Spleen (tissue), 11 donors: ENCODE results near the gene MARCHF9. TPM values are rescaled to one million over a fixed set of nuclear protein-coding genes. Genes with fewer than 3 reads are reported as not detected.

Experiments used
- DNase-seq: peaks from one replicate; pipeline ENCODE4 v3.0.0-alpha.2; 2020
- H3K27ac ChIP-seq, 8 donors: fragments of 200-600 bp; sonication (generic) in 7 of 8; 1 replicate in 4 of 8; 2 replicates in 4 of 8; pipeline versions ENCODE4 v1.5.0 to v1.8.0; 2016 to 2021; ENCODE audit warnings: inconsistent platforms in 4 of 8, mild to moderate bottlenecking in 4 of 8, moderate library complexity in 1 of 8
- H3K27me3 ChIP-seq, 7 donors: fragments of 200-600 bp; sonication (generic) in 6 of 7; replicated peaks in 1 of 7; 1 replicate in 4 of 7; 2 replicates in 3 of 7; pipeline versions ENCODE4 v1.5.0 to v1.8.0; 2016 to 2021; ENCODE audit warnings: inconsistent platforms in 3 of 7, mild to moderate bottlenecking in 1 of 7
- H3K36me3 ChIP-seq, 6 donors: fragments of 200-600 bp; sonication (generic) in 5 of 6; 1 replicate in 4 of 6; 2 replicates in 2 of 6; pipeline versions ENCODE4 v1.5.0 to v1.8.0; 2016 to 2021; ENCODE audit warnings: inconsistent platforms in 2 of 6
- H3K4me1 ChIP-seq, 6 donors: fragments of 200-600 bp; sonication (generic) in 5 of 6; 1 replicate in 3 of 6; 2 replicates in 3 of 6; pipeline versions ENCODE4 v1.5.0 to v1.8.0; 2016 to 2021; ENCODE audit warnings: inconsistent platforms in 3 of 6
- H3K4me3 ChIP-seq, 8 donors: fragments of 200-600 bp; sonication (generic) in 7 of 8; 1 replicate in 4 of 8; 2 replicates in 4 of 8; pipeline versions ENCODE4 v1.5.0 to v1.8.0; 2016 to 2021; ENCODE audit warnings: inconsistent platforms in 4 of 8, mild to moderate bottlenecking in 4 of 8, moderate library complexity in 2 of 8
- H3K9me3 ChIP-seq, 8 donors: fragments of 200-600 bp; sonication (generic) in 7 of 8; 1 replicate in 4 of 8; 2 replicates in 4 of 8; pipeline versions ENCODE4 v1.5.0 to v1.8.0; 2016 to 2021; ENCODE audit warnings: inconsistent platforms in 4 of 8
- CTCF ChIP-seq, 11 experiments: fragments of 200-600 bp in 7 of 11; fragments of 450-650 bp in 4 of 11; sonication (generic) in 4 of 11; IDR thresholded peaks in 8 of 11; conservative IDR thresholded peaks in 3 of 11; 1 replicate in 7 of 11; 2 replicates in 4 of 11; pipeline versions ENCODE4 v1.4.0 to v1.8.0; 2016 to 2021; ENCODE audit warnings: antibody characterized with exemption in 11 of 11, inconsistent platforms in 4 of 11, mild to moderate bottlenecking in 1 of 11
- POLR2A ChIP-seq, 3 donors: fragments of 450-650 bp; IDR thresholded peaks; one replicate each; pipeline ENCODE4 v1.5.1; 2017; ENCODE audit warnings: antibody characterized with exemption in 3 of 3, mild to moderate bottlenecking in 1 of 3
- POLR2AphosphoS5 ChIP-seq, 3 donors: sonication (generic); formaldehyde crosslinking; IDR thresholded peaks; one replicate each; pipeline ENCODE4 v1.5.1; 2017; ENCODE audit warnings: antibody characterized with exemption in 3 of 3
- WGBS, 5 donors: extraction: QIAGEN DNeasy Blood & Tissue Kit in 3 of 5; methylation state at CpG; one replicate each; pipeline versions ENCODE4 v1.1.5 to v1.1.7; 2013 to 2018; 5-methylcytosine and 5-hydroxymethylcytosine counted together
- intact Hi-C: fragments of 100-400 bp; cut with DNase I; formaldehyde crosslinking; loops from one replicate; pipeline ENCODE4 v1.15.0; 2023; ENCODE audit warnings: low total_unique reads
- polyA plus RNA-seq, 3 donors: library from polyadenylated mRNA; stranded (reverse); fragments of 200-250 nt; gene quantifications; one replicate each; pipeline ENCODE4 v1.2.1, GENCODE V29; 2013
- total RNA-seq, 7 donors: library from RNA; depleted of rRNA in 3 of 7; stranded (reverse); fragments of >200 nt in 3 of 7; fragmentation: NEBNext Ultra II Directional in 4 of 7; extraction: Animal tissue kit (Norgen Biotek cat#: 25700) in 4 of 7; gene quantifications; one replicate each; pipeline versions ENCODE4 v1.1.0 to v1.2.1, GENCODE V29; 2016 to 2021
- donor health status: healthy with polysubstance abuse.
- donor health status: DM: no; HTN: no; CAD: no; lungs with moderate emphysema.
- donor health status: DM: no; HTN: no; CAD: no.
- donor health status: Bipolar disorder and iron deficiency.
- donor health status: healthy.
- donor health status: DM: no; HTN: no; CAD: no.
- donor health status: DM: yes; HTN: yes; CAD: no.

Gene MARCHF9
- total and polyA plus RNA-seq, 10 donors, result 17.2 to 49.0 (median 27.1) TPM

DNA sequence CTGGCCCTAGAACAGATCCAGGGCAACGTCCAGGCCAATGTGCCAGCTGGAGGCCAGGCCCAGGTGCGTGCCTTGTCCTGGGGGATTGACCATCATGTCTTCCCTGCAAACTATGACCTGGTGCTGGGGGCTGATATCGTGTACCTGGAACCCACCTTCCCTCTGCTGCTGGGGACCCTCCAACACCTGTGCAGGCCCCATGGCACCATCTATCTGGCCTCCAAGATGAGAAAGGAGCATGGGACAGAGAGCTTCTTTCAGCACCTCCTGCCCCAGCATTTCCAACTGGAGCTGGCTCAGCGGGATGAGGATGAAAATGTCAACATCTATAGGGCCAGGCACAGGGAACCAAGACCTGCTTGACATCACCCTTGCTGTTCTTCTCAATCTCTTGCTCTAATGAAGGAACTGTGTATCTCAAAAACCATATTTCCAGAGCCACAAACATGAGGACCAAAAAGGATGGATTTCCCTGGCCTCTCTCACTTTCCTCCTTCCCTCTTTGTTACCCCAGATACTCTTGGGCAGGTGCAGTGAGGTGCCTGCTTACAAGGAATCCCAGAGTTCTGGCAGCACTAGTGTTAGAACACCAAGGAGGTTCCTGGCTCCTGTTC is 25.5 kb downstream of the MARCHF9 start:
- intact Hi-C loops, result no loop called here
- 83 to 94% (median 86%) methylated on average over 4 of the region's 4 CpGs for WGBS, 5 donors
- H3K36me3 ChIP-seq, result peaks cover 0 to 16% (median 4%) of the 10 kb centered on the region in 6 donors
- DNase-seq, result no peak
- H3K27ac ChIP-seq, result peak overlapping the region in 4 of 8 donors; percentile 33 to 86 (median 84)
- H3K9me3 ChIP-seq, result no peaks in the 10 kb centered on the region
- no peak overlapping the region for H3K4me3 ChIP-seq
- TF ChIP-seq POLR2A (IDR thresholded peaks at IDR 0.05) (no peak), POLR2AphosphoS5 (IDR thresholded peaks at IDR 0.05) (no peak), CTCF (IDR thresholded peaks at IDR 0.05 in 8 of 11, conservative IDR thresholded peaks at IDR 0.05 in 3 of 11) (no peak)
- H3K27me3 ChIP-seq, result no peaks in the 10 kb centered on the region
- H3K4me1 ChIP-seq, result peaks cover 14 to 57% (median 41%) of the 10 kb centered on the region in 6 donors

DNA sequence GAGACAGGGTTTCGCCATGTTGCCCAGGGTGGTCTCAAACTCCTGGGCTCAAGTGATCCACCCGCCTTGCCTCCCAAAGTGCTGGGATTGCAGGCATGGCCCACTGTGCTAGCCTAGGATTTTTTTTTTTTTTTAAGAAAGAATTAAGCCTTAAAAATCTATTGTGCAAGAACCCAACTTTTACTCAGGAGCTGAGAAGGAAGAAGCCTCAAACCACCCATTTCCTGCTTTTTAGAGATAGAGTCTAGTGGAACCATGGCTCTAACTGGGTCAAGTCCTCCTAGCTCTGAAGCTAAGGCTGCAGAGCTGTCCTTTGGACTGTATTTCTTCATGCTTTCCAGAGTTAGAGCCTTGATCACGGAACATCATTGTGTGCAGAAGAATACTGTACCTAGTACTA is 26.3 kb downstream of the MARCHF9 start:
- DNase-seq, result no peak
- peaks cover 0 to 25% (median 12%) of the 10 kb centered on the region in 6 donors for H3K36me3 ChIP-seq
- peak overlapping the region in 5 of 8 donors; percentile 5 to 86 (median 83) for H3K27ac ChIP-seq
- H3K27me3 ChIP-seq, result no peaks in the 10 kb centered on the region
- H3K4me1 ChIP-seq, result peaks cover 14 to 57% (median 41%) of the 10 kb centered on the region in 6 donors
- no peaks in the 10 kb centered on the region for H3K9me3 ChIP-seq
- WGBS, 5 donors, result 68 to 90% (median 83%) methylated on average over 3 of the region's 3 CpGs
- intact Hi-C loops, result no loop called here
- no peak overlapping the region for H3K4me3 ChIP-seq
- TF ChIP-seq POLR2AphosphoS5 (IDR thresholded peaks at IDR 0.05) (no peak), CTCF (IDR thresholded peaks at IDR 0.05 in 8 of 11, conservative IDR thresholded peaks at IDR 0.05 in 3 of 11) (no peak), POLR2A (IDR thresholded peaks at IDR 0.05) (no peak)

DNA sequence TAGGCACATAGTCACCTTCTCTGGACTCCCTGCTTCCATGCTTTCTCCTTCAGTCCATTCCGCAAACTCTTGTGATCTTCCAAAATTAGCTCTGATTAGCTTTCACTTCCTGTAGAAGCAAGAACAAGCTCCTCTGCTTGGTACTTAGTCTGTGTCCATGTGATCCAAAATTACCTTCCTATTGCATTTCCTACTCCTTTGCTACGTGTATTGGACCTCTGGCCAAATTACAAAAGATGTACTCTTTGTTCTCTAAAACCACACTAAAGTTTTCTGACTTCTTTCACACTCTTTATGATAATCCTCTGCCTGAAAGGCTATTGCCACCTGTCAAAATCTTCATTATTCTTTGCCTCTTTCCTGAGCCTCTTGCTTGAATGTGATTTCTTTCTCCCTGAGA is 26.9 kb downstream of the MARCHF9 start:
- intact Hi-C loops, result no loop called here
- no peak for TF ChIP-seq POLR2AphosphoS5 (IDR thresholded peaks at IDR 0.05)
- no peak for TF ChIP-seq POLR2A (IDR thresholded peaks at IDR 0.05)
- no peak for TF ChIP-seq CTCF (IDR thresholded peaks at IDR 0.05 in 8 of 11, conservative IDR thresholded peaks at IDR 0.05 in 3 of 11)
- Histone ChIP-seq H3K27ac (peak overlapping the region in 5 of 8 donors; percentile 5 to 86 (median 83)), H3K27me3 (no peaks in the 10 kb centered on the region), H3K4me1 (peaks cover 14 to 57% (median 41%) of the 10 kb centered on the region in 6 donors), H3K9me3 (no peaks in the 10 kb centered on the region), H3K36me3 (peaks cover 0 to 30% (median 18%) of the 10 kb centered on the region in 6 donors), H3K4me3 (no peak overlapping the region)
- 38 to 61% (median 52%) methylated on average over 2 of the region's 2 CpGs for WGBS, 5 donors
- no peak for DNase-seq

GRCh38 chr12:57782243-57782607 is 27.3 kb downstream of the MARCHF9 start:
- peaks cover 14 to 57% (median 41%) of the 10 kb centered on the region in 6 donors for H3K4me1 ChIP-seq
- H3K9me3 ChIP-seq, result no peaks in the 10 kb centered on the region
- WGBS, 5 donors, result 19 to 27% (median 24%) methylated on average over 4 of the region's 4 CpGs
- H3K36me3 ChIP-seq, result peaks cover 0 to 35% (median 22%) of the 10 kb centered on the region in 6 donors
- H3K4me3 ChIP-seq, result peak overlapping the region in 7 of 8 donors; percentile 64 to 98 (median 91)
- no peaks in the 10 kb centered on the region for H3K27me3 ChIP-seq
- intact Hi-C loops, result no loop called here
- H3K27ac ChIP-seq, result peak overlapping the region in 6 of 8 donors; percentile 74 to 86 (median 82)
- no peak for DNase-seq
- TF ChIP-seq POLR2AphosphoS5 (IDR thresholded peaks at IDR 0.05) (no peak), CTCF (IDR thresholded peaks at IDR 0.05 in 8 of 11, conservative IDR thresholded peaks at IDR 0.05 in 3 of 11) (no peak), POLR2A (IDR thresholded peaks at IDR 0.05) (no peak)
